ENCODE measurements around the gene USP3. TPM values are rescaled to one million over a fixed set of nuclear protein-coding genes. Genes with fewer than 3 reads are reported as not detected.

USP3 gene
- total and polyA plus RNA-seq, 2 of the 4 experiments (the other 2 are of a cell fraction): 17.3 to 52.3 TPM

- H3K36me3 ChIP-seq (ENCODE audit: control insufficient read depth, insufficient read depth, low read length): peaks cover 12% of the 10 kb centered on the region
Measured at GRCh38 chr15:63572749-63573464, 68.5 kb downstream of the USP3 start.

More at GRCh38 chr15:63572749-63573464, 68.5 kb downstream of the USP3 start:
- intact Hi-C loops (cut with micrococcal nuclease): no loop called here
- WGBS, 2 experiments (ENCODE audit: extremely low coverage in 2 of 2, insufficient read length in 1 of 2): no CpG with 5 or more reads among the region's 7 CpGs
- DNase-seq (no peak), ATAC-seq (ENCODE audit: low read depth) (no peak)
- Histone ChIP-seq H2AK9ac (replicated peaks; ENCODE audit: low read depth, low read length, poor library complexity) (no peak overlapping the region), H3K18ac (ENCODE audit: low read depth, low read length) (no peak overlapping the region), H2AFZ (replicated peaks; ENCODE audit: low read length, poor library complexity) (no peak overlapping the region), H3K9me1 (ENCODE audit: insufficient read depth, low read length) (peaks cover 11% of the 10 kb centered on the region), H3K4me2 (ENCODE audit: low read depth, low read length) (no peak overlapping the region), H4K20me1 (ENCODE audit: insufficient read depth, low read length) (no peaks in the 10 kb centered on the region), H2BK15ac (ENCODE audit: low read depth, low read length) (no peak overlapping the region), H4K5ac (ENCODE audit: low read depth, low read length) (no peak overlapping the region), H3K79me1 (ENCODE audit: low read depth in 1 of 2, low read length in 2 of 2) (peaks cover 0 to 14% of the 10 kb centered on the region in 2 experiments; a peak in 3 of 4 replicates), H3K4me1 (ENCODE audit: control insufficient read depth, insufficient read depth, low read length) (peaks cover 2% of the 10 kb centered on the region; the same call in 1 of the 2 replicates), H3K14ac (replicated peaks; ENCODE audit: low read depth, low read length) (no peak overlapping the region), H3K9me3 (ENCODE audit: control insufficient read depth, insufficient read depth, low read length) (no peaks in the 10 kb centered on the region), H3K27ac (ENCODE audit: insufficient read depth, low read length) (no peak overlapping the region), H2BK120ac (ENCODE audit: low read depth, low read length) (no peak overlapping the region), H3K9ac (ENCODE audit: low read depth, low read length) (no peak overlapping the region), H4K8ac (ENCODE audit: low read depth in 2 of 2, low read length in 2 of 2) (no peak overlapping the region), H2AK5ac (ENCODE audit: low read depth, low read length) (no peak overlapping the region), H2BK5ac (ENCODE audit: low read depth, low read length, poor library complexity, severe bottlenecking) (no peak overlapping the region), H3K23ac (ENCODE audit: low read depth, low read length) (no peak overlapping the region), H3K56ac (ENCODE audit: extremely low read depth, insufficient read depth, low read length) (no peak overlapping the region), H4K91ac (ENCODE audit: insufficient read depth, low read depth, low read length) (no peak overlapping the region), H3K27me3 (ENCODE audit: control insufficient read depth, insufficient read depth, low read length) (no peaks in the 10 kb centered on the region), H3K4ac (ENCODE audit: low read depth, low read length) (no peak overlapping the region), H2BK20ac (ENCODE audit: low read depth, low read length) (no peak overlapping the region), H3K4me3 (ENCODE audit: insufficient read depth, low read depth, low read length) (no peak overlapping the region)
- no TSS peak for BruUV-seq (replicated peaks)
- ChIA-PET POLR2A (ENCODE audit: unreplicated experiment) (no interaction called here), CTCF (interaction anchor here (0.6 kb wide), 2 partner anchors 26 to 35 kb away, joined by 3 read pairs; no protein-coding TSS in a partner anchor)
- no peak for TF ChIP-seq POLR2A (IDR thresholded peaks at IDR 0.05; ENCODE audit: low read depth, low read length)
- no peak for TF ChIP-seq NFE2L2 (IDR thresholded peaks at IDR 0.05; ENCODE audit: low read depth, low read length)
- TF ChIP-seq, protein P1, sequence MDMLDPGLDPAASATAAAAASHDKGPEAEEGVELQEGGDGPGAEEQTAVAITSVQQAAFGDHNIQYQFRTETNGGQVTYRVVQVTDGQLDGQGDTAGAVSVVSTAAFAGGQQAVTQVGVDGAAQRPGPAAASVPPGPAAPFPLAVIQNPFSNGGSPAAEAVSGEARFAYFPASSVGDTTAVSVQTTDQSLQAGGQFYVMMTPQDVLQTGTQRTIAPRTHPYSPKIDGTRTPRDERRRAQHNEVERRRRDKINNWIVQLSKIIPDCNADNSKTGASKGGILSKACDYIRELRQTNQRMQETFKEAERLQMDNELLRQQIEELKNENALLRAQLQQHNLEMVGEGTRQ (IDR thresholded peaks at IDR 0.05; ENCODE audit: low read depth, low read length): no peak
- TF ChIP-seq MXI1 (IDR thresholded peaks at IDR 0.05; ENCODE audit: borderline replicate concordance, low read depth, low read length): no peak
- TF ChIP-seq, protein P2, sequence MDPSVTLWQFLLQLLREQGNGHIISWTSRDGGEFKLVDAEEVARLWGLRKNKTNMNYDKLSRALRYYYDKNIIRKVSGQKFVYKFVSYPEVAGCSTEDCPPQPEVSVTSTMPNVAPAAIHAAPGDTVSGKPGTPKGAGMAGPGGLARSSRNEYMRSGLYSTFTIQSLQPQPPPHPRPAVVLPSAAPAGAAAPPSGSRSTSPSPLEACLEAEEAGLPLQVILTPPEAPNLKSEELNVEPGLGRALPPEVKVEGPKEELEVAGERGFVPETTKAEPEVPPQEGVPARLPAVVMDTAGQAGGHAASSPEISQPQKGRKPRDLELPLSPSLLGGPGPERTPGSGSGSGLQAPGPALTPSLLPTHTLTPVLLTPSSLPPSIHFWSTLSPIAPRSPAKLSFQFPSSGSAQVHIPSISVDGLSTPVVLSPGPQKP (IDR thresholded peaks at IDR 0.05; ENCODE audit: borderline replicate concordance, low read depth, low read length): no peak
- no peak for TF ChIP-seq RAD21 (IDR thresholded peaks at IDR 0.05; ENCODE audit: low read length)
- no peak for TF ChIP-seq RFX5 (IDR thresholded peaks at IDR 0.05; ENCODE audit: low read depth, low read length)
- no peak for TF ChIP-seq CTCF (conservative IDR thresholded peaks at IDR 0.05; ENCODE audit: low read depth, low read length)
- no peak for TF ChIP-seq SMC3 (IDR thresholded peaks at IDR 0.05; ENCODE audit: low read depth, low read length)
- TF ChIP-seq MAFK (IDR thresholded peaks at IDR 0.05; ENCODE audit: low read depth, low read length): no peak
- no peak for TF ChIP-seq BHLHE40 (IDR thresholded peaks at IDR 0.05; ENCODE audit: low read depth, low read length)
- no peak for TF ChIP-seq MAZ (IDR thresholded peaks at IDR 0.05; ENCODE audit: borderline replicate concordance, low read depth, low read length)
- no peak for TF ChIP-seq FOS (IDR thresholded peaks at IDR 0.05; ENCODE audit: low read depth, low read length)
- TF ChIP-seq CHD1 (IDR thresholded peaks at IDR 0.05; ENCODE audit: low read depth, low read length): no peak
- no peak for TF ChIP-seq CEBPB (IDR thresholded peaks at IDR 0.05; ENCODE audit: low read depth, low read length)
- TF ChIP-seq RCOR1 (IDR thresholded peaks at IDR 0.05; ENCODE audit: insufficient replicate concordance, low read length): no peak
- dilution Hi-C loops (cut with HindIII; ENCODE audit: low sequenced_read_pairs, unreplicated experiment): no loop called here
- in situ Hi-C loops (cut with MboI; ENCODE audit: low sequenced_read_pairs): no loop called here
